Transverse colon (tissue), 4 donors: ENCODE data around the gene IKZF1. TPM values are rescaled to one million over a fixed set of nuclear protein-coding genes. Genes with fewer than 3 reads are reported as not detected.

ENCODE experiments used
- DNase-seq: peaks from one replicate; pipeline ENCODE4 v3.0.0-alpha.2; 2019
- H3K27ac ChIP-seq, 4 donors: fragments of 200-600 bp; sonication (generic); 2 replicates each; pipeline ENCODE4 v1.5.1; 2016 to 2018; ENCODE audit warnings: inconsistent platforms in 4 of 4
- H3K27me3 ChIP-seq: fragments of 200-600 bp; sonication (generic); 2 replicates; pipeline ENCODE4 v1.5.1; 2017; ENCODE audit warnings: inconsistent platforms
- H3K36me3 ChIP-seq, 4 donors: fragments of 200-600 bp; sonication (generic); 2 replicates each; pipeline ENCODE4 v1.5.1; 2017 to 2019; ENCODE audit warnings: inconsistent platforms in 4 of 4
- H3K4me1 ChIP-seq, 4 donors: fragments of 200-600 bp; sonication (generic); 2 replicates each; pipeline ENCODE4 v1.5.1; 2017 to 2020; ENCODE audit warnings: inconsistent platforms in 4 of 4
- H3K4me3 ChIP-seq, 4 donors: fragments of 200-600 bp; sonication (generic); 1 replicate in 1 of 4; 2 replicates in 3 of 4; pipeline versions ENCODE4 v1.5.1 to v1.6.1; 2017 to 2019; ENCODE audit warnings: inconsistent platforms in 4 of 4
- H3K9me3 ChIP-seq, 2 donors: fragments of 200-600 bp; sonication (generic); 2 replicates each; pipeline ENCODE4 v1.5.1; 2017 to 2019; ENCODE audit warnings: inconsistent platforms in 2 of 2
- EP300 ChIP-seq: sonication (generic); formaldehyde crosslinking; IDR thresholded peaks from one replicate; pipeline ENCODE4 v1.6.1; 2017; ENCODE audit warnings: antibody characterized with exemption, low read depth
- POLR2A ChIP-seq: fragments of 450-650 bp; IDR thresholded peaks from one replicate; pipeline ENCODE4 v1.6.1; 2016; ENCODE audit warnings: antibody characterized with exemption, mild to moderate bottlenecking, moderate library complexity
- POLR2AphosphoS5 ChIP-seq, 3 donors: sonication (generic); formaldehyde crosslinking; IDR thresholded peaks; one replicate each; pipeline ENCODE4 v1.6.1; 2016; ENCODE audit warnings: antibody characterized with exemption in 3 of 3
- WGBS, 2 donors: methylation state at CpG; one replicate each; pipeline ENCODE4 v1.1.5; 2018; ENCODE audit warnings: low coverage in 1 of 2; 5-methylcytosine and 5-hydroxymethylcytosine counted together
- in situ Hi-C, 4 donors: fragments of 200-750 bp; cut with MboI; loops; one replicate each; pipeline versions ENCODE4 v1.15.0 to v1.15.1; 2017; ENCODE audit warnings: low sequenced_read_pairs in 3 of 4, low pct_ligation_motif_present in 1 of 4, low pct_unique_long_range_greater_than_20kb in 1 of 4
- intact Hi-C: fragments of 100-400 bp; cut with DNase I; formaldehyde crosslinking; loops from one replicate; pipeline ENCODE4 v1.15.1; 2023; ENCODE audit warnings: low total_unique reads
- total RNA-seq, 4 donors: library from RNA; depleted of rRNA; stranded (reverse); fragments of >200 nt; gene quantifications; one replicate each; pipeline ENCODE4 v1.1.0, GENCODE V29; 2016
- TF ChIP-seq, protein P1 (sequence below), 5 experiments: fragments of 200-600 bp in 3 of 5; fragments of 450-650 bp in 2 of 5; sonication (generic) in 3 of 5; IDR thresholded peaks; 1 replicate in 2 of 5; 2 replicates in 3 of 5; pipeline ENCODE4 v1.5.1; 2016 to 2017; ENCODE audit warnings: antibody characterized with exemption in 5 of 5, inconsistent platforms in 3 of 5, mild to moderate bottlenecking in 2 of 5, moderate library complexity in 1 of 5

Gene IKZF1
- total RNA-seq, 4 donors from 2014 or later, result 9.2 to 116 (median 29.1) TPM

DNA sequence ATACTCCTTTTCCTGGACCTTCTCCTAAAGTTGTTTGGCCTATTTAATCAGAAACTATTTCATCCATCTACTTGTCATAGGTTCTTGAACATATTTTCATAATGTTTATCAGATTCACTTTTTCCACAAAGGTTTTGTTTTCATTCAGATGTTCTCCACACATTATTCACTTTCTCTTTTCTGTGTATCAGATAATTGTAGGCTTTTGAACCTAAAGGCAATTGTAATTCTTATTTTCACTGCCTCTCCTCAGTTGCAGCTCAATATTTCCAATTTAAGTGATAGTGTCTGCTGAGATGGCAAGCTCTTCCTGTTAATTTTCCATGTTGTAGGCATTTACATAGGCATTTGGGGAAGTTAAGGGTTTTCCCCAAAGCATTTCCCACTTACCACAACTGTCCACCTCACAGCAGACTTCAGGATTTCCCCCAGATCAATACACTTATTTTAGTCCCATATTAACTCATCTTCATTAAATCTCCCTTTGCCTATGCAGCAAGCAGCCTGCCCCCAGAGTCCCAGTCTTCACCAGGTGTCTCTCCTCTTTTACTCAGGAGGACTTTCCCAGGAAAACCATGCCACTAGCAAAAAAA, 12.3 kb upstream of the IKZF1 start:
- no peaks in the 10 kb centered on the region for H3K27me3 ChIP-seq
- TF ChIP-seq POLR2AphosphoS5 (IDR thresholded peaks at IDR 0.05) (no peak), POLR2A (no peak)
- TF ChIP-seq, protein P1, sequence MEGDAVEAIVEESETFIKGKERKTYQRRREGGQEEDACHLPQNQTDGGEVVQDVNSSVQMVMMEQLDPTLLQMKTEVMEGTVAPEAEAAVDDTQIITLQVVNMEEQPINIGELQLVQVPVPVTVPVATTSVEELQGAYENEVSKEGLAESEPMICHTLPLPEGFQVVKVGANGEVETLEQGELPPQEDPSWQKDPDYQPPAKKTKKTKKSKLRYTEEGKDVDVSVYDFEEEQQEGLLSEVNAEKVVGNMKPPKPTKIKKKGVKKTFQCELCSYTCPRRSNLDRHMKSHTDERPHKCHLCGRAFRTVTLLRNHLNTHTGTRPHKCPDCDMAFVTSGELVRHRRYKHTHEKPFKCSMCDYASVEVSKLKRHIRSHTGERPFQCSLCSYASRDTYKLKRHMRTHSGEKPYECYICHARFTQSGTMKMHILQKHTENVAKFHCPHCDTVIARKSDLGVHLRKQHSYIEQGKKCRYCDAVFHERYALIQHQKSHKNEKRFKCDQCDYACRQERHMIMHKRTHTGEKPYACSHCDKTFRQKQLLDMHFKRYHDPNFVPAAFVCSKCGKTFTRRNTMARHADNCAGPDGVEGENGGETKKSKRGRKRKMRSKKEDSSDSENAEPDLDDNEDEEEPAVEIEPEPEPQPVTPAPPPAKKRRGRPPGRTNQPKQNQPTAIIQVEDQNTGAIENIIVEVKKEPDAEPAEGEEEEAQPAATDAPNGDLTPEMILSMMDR (IDR thresholded peaks at IDR 0.05), result no peak
- H3K27ac ChIP-seq, result no peak overlapping the region
- no peak for DNase-seq
- no peaks in the 10 kb centered on the region for H3K4me1 ChIP-seq
- H3K9me3 ChIP-seq, result no peaks in the 10 kb centered on the region
- in situ Hi-C loops, result no loop called here
- no peak overlapping the region for H3K4me3 ChIP-seq
- intact Hi-C loops, result no loop called here
- no peaks in the 10 kb centered on the region for H3K36me3 ChIP-seq

DNA sequence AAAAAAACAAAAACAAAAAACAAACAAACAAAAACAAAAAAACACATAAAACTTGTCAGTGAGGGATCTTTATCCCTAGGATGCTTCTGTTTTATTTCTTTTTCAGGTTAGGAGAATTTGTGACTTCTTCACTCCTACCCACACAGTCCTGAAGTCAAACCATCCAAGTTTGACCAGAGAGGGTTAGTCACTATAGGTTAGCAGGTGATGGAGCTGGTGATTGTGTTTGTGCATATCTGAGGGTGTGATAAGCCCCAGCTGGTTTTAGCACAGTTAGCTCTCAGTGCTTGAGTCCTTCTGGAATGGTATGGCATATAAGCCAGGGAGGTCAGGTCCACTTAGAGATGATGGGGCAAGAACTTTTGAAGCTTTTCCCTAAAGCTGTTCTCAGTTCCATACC, 11.8 kb upstream of the IKZF1 start:
- H3K36me3 ChIP-seq, result no peaks in the 10 kb centered on the region
- no peaks in the 10 kb centered on the region for H3K27me3 ChIP-seq
- no peak for TF ChIP-seq POLR2A
- TF ChIP-seq EP300, result no peak
- TF ChIP-seq POLR2AphosphoS5 (IDR thresholded peaks at IDR 0.05), result no peak
- TF ChIP-seq, protein P1 (IDR thresholded peaks at IDR 0.05), result no peak
- no peak overlapping the region for H3K4me3 ChIP-seq
- H3K9me3 ChIP-seq, result no peaks in the 10 kb centered on the region
- H3K4me1 ChIP-seq, result no peaks in the 10 kb centered on the region
- in situ Hi-C loops, result no loop called here
- no peak overlapping the region for H3K27ac ChIP-seq
- DNase-seq, result no peak
- intact Hi-C loops, result no loop called here

DNA sequence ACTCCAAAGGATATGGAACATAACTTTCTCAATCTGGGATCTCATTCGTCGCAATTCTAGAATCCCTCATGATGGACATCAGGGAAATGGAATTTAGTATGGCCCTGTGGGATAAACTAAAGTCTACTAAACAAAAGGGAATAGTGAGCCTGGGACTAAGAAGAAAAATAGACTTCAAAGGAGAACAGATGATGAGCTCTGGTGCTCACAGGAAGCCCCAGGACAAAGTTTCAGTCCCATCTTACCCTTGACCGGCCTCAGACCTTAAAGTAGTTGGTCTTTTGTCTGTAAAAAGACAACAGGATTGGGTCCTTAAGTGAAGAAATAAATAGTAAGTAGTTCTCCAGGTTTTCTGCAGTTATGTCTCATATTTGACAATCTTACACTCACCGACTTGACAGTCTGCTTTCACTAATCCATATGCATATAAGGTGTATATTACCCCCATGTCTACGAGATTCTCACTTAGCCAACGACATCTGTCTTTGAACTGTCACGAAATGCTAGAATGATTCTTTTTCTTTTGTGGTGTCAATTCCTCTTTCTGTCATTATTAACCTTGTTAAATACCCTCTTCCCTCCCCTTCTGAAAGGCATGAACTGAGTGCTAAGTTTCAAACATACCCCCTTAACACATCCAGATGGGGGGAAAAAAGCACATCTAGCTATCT, 10.9 kb upstream of the IKZF1 start:
- no peaks in the 10 kb centered on the region for H3K27me3 ChIP-seq
- WGBS, 2 donors, result 71 to 90% methylated on average over 7 of the region's 7 CpGs
- DNase-seq, result no peak
- intact Hi-C loops (no loop called here), in situ Hi-C loops (no loop called here)
- no peak overlapping the region for H3K27ac ChIP-seq
- no peaks in the 10 kb centered on the region for H3K4me1 ChIP-seq
- TF ChIP-seq POLR2AphosphoS5 (IDR thresholded peaks at IDR 0.05) (no peak), POLR2A (no peak)
- no peak overlapping the region for H3K4me3 ChIP-seq
- no peaks in the 10 kb centered on the region for H3K9me3 ChIP-seq
- H3K36me3 ChIP-seq, result no peaks in the 10 kb centered on the region

DNA sequence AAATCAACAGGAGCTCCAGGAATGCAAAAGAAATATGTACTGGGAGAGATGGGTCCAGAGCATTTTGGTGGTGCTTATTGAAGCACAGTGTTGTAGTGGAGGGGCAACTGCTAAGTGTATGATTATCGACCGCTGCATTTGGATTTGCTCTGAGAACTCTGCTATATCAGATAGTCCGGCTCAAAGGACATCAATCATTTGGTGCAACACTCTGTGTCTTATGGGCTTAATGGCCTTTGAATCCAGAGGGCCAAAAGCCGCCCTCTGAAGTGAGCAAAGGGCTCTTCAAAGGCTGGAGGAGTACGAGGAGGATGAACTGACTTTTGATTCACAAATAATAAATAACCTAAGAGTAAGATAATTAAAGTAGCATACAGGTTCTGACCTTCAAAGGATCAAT, 9.4 kb upstream of the IKZF1 start:
- TF ChIP-seq POLR2AphosphoS5 (IDR thresholded peaks at IDR 0.05) (no peak), POLR2A (no peak), EP300 (no peak)
- TF ChIP-seq, protein P1 (IDR thresholded peaks at IDR 0.05), result no peak
- no peak for DNase-seq
- Histone ChIP-seq H3K27me3 (no peaks in the 10 kb centered on the region), H3K4me3 (no peak overlapping the region), H3K27ac (no peak overlapping the region), H3K36me3 (no peaks in the 10 kb centered on the region), H3K4me1 (no peaks in the 10 kb centered on the region), H3K9me3 (no peaks in the 10 kb centered on the region)
- 71 to 80% methylated on average over 3 to 5 of the region's 5 CpGs for WGBS, 2 donors
- intact Hi-C loops, result no loop called here
- in situ Hi-C loops, result no loop called here

DNA sequence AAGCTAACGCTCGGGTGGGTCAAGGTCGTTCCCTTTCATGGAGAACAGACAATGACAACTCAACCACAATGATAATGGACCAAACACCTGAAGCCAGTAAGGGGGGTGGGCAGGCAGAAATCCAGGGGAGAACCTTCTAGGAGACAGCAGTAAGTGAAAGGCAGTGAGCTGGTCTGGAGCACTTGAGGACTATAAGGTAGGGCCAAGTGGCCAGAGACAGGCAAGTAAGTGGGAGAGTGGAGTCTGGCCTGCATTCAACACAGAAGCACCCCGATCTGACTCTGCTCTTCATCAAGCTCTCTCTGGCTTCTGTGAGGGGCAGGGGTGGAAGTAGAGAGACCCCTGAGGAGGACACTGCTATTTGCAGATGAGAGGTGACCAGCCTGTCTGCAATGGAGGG, 7.7 kb upstream of the IKZF1 start:
- H3K4me1 ChIP-seq, result peaks cover 0 to 2% (median 0%) of the 10 kb centered on the region in 4 donors
- H3K4me3 ChIP-seq, result no peak overlapping the region
- TF ChIP-seq EP300 (no peak), POLR2AphosphoS5 (IDR thresholded peaks at IDR 0.05) (no peak), POLR2A (no peak)
- TF ChIP-seq, protein P1 (IDR thresholded peaks at IDR 0.05), result no peak
- H3K36me3 ChIP-seq, result no peaks in the 10 kb centered on the region
- H3K27me3 ChIP-seq, result no peaks in the 10 kb centered on the region
- intact Hi-C loops (no loop called here), in situ Hi-C loops (no loop called here)
- no peak overlapping the region for H3K27ac ChIP-seq
- whole genome bisulfite sequencing, 2 donors, result 78 to 83% methylated on average over 3 to 4 of the region's 4 CpGs
- no peaks in the 10 kb centered on the region for H3K9me3 ChIP-seq
- DNase-seq, result no peak
